ENCODE results near the gene CDH1.

CDH1 gene

GRCh38 chr16:68732042-68732680 is 4.9 kb upstream of the CDH1 start:
- FAIRE-seq = no peak

GRCh38 chr16:68732741-68733399 is 4.2 kb upstream of the CDH1 start:
- no peak for FAIRE-seq

- FAIRE-seq = no peak
These were observed 3.5 kb upstream of the CDH1 start for GRCh38 chr16:68733570-68733969.

DNA sequence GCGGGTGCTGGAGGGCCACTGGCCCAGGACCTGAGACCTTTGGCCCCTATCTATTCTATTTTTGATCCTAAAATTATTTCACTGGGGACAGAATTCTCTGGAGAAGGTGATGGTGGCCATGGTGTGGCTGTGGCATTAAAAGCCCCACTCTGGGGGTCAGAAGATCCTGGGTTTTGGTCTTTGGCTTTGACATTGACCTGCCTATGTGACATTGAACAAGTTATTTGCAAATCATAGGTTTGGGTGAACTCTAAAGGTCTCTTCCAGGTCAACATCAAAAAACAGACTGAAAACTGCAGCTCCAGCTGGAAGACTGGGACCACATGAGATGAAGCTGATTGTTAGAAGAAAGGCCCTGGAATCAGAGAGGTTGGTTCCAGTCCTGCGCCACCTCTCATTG is 2.3 kb upstream of the CDH1 start:
- no peak for FAIRE-seq

- FAIRE-seq = no peak
These were observed 531 bp upstream of the CDH1 start for GRCh38 chr16:68736561-68736960.

GRCh38 chr16:68737730-68738629 is 888 bp downstream of the CDH1 start:
- no peak for FAIRE-seq

DNA sequence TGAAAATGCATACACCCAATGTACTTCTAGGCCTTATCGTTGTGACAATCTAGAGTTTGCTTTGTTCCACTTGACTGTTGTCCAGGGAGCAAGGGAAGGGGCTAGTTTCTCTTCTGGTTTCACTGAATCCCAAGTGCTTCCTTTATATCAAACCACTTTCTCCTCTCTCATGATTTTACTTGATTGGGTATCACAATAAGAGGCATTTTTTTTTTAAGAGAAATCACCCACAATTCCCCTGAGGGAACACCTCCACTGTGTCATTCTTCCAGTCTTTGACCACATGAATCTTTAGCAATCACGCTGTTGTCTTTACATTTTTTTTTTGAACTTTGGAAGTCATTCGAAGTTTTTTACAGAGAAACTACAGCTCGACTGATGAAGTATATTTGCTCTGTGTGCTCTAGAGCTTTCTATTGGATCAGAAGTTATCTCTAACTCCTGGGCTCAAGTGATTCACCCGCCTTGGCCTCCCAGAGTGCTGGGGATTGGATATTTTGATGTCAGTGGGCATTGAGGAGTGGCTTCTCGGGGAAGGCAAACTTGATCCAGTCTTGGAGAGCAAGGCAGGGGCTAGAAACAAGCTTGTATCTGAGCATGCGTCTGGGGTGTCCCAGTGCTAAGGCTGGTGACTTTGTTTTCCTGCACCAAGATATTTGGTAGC is 3.0 kb downstream of the CDH1 start:
- no peak for FAIRE-seq

- FAIRE-seq = no peak
These were observed 3.7 kb downstream of the CDH1 start for GRCh38 chr16:68740628-68741346.

DNA sequence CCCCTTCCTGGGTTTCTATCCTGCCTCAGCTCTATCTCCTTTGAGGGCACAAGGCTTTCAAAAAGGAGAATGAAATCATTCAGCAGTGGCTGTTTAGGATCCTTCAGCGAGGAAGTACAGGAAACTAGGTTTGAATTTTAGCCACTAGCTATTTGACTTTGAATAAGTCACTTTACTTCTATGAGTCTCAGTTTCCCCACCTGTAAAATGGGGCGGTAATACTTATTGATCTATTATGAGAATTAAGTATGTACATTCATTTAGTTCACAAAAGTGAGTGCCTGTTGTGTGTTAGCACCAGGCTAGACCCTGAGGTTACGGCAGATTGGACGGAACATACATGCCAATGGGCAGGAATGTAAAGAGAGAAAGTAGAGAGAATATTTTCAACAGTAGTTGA is 6.6 kb downstream of the CDH1 start:
- FAIRE-seq = no peak

- no peak for FAIRE-seq
These were observed 7.7 kb downstream of the CDH1 start for GRCh38 chr16:68744744-68745280.

GRCh38 chr16:68746951-68747350 is 9.9 kb downstream of the CDH1 start:
- no peak for FAIRE-seq

DNA sequence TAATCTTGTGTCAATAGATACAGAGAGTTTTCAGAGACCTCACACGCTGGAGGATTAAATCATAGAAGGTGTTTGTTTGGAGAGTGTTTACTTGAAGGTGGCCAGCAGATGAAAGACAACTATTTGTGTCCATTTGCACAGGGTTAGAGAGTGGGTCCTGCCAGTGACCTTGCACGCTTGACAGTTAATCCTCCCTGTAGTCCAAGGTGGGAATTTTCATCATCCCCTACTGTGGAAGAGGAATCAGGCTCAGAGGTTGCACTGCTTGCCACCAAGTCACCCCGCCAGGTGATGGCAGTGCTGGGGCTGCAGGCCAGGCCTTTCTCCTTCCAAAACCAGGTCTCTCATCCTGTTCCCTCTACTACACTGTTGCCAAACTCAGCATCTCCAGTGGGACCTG is 12.3 kb downstream of the CDH1 start:
- FAIRE-seq = no peak

DNA sequence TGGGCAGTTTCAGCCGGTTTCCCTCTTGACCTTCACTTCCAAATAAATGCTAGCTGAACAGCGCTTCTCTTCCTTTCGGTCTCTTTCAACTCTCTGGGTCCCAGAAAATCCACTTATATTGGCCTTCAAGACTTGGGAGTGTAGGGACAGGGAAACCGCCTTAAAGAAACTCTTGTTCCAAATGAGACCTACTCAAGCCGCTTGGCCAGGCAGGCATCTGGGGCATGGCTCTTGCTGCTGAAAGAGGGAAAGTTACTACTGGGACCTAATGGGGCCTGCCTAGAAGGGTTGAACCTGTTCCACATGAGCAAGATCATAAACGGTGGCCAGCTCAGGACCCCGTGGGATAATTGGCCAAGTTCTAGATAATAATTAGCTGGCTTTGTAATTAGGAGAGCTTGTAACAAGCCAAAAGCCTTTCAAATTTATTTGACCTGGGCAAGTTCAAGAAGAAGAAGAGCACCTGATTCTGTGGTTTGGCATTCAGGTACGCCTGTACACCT is 13.2 kb downstream of the CDH1 start:
- FAIRE-seq = no peak

- FAIRE-seq = no peak
These were observed 14.1 kb downstream of the CDH1 start for GRCh38 chr16:68751160-68751559.

GRCh38 chr16:68752602-68753001 is 15.5 kb downstream of the CDH1 start:
- FAIRE-seq = no peak

DNA sequence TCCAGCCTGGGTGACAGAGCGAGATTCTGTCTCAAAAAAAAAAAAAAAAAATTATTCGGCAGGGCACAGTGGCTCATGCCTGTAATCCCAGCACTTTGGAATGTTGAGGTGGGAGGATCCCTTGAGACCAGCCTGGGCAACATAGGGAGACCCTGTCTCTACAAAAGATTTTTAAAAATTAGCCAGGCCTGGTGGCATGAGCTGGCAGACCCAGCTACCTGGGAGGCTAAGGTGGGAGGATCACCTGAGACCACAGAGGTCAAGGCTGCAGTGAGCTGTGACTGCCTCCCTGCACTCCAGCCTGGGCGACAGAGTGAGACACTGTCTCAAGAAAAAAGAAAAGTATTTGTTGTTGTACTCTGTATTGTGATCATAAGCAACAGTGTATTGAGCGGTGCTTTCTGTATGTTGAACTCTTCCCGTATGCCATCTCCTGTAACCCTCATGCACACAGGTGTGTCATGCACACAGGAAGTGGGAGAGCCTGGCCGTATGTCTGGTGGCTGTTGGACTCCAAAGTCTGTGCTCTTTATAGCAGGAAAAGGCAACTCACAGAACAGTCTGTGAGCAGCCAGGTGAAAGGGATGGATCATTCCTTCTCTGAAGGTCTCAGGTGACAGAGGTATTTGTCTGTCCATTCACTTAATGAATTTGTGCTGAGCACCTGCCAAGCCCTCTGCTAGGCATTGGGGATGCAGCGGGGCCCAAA is 17.1 kb downstream of the CDH1 start:
- no peak for FAIRE-seq

DNA sequence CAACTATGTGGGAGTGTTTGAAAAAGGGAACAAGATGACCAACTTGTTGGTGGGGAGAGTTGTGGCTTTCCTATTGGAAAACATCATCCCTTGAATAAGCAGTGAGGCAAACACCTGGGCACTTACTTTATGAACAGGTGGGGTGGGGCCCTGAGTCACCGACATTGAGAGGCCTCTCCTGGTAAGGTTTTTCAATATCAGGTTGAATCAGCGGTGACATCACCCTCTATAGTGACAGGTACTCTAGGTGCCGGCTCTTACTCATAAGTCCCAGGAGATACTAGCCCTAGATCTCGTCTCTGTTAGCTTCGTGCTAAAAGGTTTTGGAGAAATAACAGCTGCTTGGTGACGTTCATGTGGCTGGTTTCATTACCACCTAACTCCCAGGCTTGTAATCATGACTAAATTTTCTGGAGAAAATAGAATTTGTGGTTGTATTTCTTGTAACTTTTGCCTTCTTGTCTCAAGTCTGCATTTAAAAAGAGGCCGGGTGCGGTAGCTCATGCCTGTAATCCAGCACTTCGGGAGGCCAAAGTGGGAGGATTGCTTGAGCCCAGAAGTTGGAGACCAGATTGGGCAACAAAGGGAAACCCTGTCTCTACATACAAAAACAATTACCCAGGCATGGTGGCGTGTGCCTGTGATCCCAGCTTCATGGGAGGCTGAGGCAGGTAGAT is 19.3 kb downstream of the CDH1 start:
- no peak for FAIRE-seq

- FAIRE-seq = no peak
These were observed 20.5 kb downstream of the CDH1 start for GRCh38 chr16:68757625-68757935.

DNA sequence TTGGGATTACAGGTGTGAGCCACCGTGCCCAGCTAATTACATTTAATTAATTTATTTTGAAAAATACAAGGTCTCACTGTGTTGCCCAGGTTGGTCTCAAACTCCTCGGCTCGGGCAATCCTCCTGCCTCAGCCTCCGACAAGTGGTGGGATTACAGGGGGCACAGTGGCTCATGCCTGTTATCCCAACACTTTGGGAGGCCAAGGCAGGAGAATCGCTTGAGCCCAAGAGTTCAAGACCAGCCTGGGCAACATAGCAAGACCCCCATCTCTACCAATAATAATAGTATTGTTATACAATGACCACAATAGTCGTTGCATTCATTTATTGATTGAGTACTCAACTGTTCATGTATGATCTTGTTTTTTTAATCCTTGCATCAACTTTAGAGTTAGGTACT is 22.0 kb downstream of the CDH1 start:
- FAIRE-seq = no peak

DNA sequence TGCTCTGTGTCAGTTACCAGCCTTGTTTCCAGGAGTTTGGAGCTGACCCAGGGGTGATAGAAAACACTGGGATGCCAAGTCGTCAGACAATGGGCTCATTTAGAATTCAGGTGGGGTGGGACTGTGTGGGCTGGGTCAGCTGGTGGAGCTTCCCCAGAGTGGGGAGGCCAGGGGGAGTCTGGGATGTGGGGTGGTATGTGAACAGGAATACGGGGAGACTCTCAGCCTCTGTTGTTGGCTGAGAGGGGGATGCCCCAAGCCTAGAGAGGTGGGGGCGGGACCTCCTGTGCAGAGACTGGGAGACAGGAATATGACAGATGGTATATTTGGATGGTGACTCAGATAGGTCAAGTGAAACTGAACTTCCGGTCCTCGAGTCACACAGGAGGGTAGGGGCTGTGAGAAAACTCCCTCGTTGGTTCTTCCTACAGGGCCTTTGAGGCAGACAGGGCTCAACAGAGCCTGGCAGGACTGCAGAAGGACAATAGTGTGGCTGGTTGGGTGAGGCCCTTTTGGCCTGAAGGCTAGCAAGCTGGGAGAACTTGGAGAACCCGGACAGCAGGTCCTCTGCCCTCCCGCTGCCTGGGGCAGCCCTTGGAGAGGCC is 23.7 kb downstream of the CDH1 start:
- no peak for FAIRE-seq

Data from G401.6 (cell line).